ENCODE data around the gene SH2D4B. TPM values are rescaled to one million over a fixed set of nuclear protein-coding genes. Genes with fewer than 3 reads are reported as not detected.
A peak's percentile ranks its signal among the peaks of the same experiment; 100 is the strongest.
"Not testable (repeated sequence)": the region's sequence is repeated elsewhere in the genome, so short reads cannot be mapped to it uniquely, and the experiment has no call there.

Gene SH2D4B
- total RNA-seq, 1 donor from 2014 or later = 1.9 TPM

DNA sequence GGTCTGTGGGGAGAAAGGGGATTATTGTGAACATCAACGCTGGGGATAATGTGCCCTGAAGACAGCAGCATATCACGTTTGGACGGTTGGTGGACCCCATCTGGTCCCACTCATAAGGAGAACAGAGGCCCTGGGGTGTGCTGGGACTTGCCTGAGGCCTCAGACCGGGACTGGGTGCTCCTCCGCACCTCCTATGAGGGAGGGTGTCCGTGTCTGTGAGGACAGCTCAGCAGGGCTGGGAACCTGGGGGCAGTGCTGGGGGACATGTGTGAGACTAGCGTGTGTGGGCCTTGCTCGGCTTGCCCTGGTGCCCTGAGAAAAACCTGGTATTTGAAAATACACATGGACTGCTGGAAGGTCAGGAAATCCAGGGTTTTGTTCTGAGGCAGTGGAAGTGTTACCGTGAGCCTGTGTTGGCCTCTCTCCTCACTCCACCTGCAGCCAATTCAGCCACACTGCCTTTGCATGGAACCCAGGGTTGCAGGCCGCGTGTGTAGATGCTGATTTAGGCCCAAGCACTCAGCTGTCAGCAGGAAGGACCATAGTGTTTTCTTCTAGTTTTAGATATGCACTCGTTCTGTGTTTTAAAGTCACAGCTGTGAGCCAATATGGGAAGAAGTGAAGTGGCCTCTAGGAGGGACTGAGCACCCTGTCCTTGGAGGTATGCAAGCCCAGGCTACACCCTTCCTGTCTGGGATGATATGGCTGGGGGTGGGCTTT, 13.4 kb upstream of the SH2D4B start:
- no peak for DNase-seq (ENCODE audit: low spot score)

DNA sequence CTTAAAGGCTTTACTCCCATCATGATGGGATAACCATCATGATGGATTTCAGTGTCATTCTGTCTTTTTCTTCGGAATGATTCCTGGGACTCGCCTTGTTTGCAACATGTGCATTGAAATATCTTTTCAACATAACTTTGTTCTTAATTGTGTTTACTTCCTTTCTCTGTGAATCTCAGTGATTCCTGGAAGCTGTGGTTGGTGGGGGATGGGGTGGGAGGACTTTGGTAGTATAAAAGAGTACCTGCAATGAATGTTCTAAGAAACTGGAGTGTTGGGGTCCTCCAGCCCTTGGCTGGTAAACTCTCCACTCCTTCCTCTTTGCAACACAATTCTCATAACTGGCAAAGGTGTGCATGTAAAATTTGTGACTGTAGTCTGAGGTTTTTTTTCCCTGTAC, 11.5 kb upstream of the SH2D4B start:
- no peak for DNase-seq (ENCODE audit: low spot score)

DNA sequence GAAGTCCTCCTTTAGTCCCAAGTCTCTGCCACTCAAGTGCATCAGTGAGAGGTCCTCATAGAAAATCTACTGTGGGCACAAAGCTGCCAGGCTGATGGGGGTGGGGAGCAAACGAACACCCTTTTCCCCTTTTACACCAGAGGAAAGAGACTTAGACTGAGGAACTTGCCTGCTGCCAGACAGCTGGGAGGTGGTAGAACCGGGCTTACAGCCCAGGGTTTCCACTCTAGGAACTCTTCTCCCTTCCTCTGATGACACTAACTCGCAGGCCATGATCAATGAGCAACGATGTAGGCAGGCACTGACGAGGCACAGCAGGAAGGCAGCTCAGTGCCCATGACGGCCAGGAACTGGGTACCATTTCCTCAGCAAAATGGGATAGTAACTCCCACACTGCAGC, 11.0 kb upstream of the SH2D4B start:
- DNase-seq (ENCODE audit: low spot score) = no peak

DNA sequence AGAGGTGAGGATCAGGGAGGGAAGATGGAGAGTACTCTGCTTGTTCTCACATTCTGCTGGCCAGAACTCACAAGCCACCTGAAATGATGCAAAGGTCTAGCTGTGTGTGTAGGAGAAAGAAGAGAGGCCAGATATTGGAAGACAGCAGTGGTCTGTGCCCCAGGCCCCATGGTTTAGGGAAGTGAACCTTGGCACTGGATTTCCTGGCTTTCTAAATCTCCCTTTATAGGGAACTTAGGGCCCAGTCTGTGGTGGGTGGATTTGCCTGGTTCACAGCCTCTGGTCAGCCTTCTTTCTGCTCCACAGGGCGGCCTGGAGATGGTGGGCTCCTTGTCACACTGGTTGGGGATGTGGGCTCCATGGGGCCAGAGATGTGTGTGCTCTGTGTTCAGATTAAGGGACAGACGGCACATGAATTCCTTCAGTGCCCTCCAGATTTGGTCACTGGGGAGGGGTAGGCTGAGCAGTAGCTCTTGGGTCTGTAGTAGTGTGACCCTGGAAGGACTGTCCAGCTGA, 9.5 kb upstream of the SH2D4B start:
- no peak for DNase-seq (ENCODE audit: low spot score)

DNA sequence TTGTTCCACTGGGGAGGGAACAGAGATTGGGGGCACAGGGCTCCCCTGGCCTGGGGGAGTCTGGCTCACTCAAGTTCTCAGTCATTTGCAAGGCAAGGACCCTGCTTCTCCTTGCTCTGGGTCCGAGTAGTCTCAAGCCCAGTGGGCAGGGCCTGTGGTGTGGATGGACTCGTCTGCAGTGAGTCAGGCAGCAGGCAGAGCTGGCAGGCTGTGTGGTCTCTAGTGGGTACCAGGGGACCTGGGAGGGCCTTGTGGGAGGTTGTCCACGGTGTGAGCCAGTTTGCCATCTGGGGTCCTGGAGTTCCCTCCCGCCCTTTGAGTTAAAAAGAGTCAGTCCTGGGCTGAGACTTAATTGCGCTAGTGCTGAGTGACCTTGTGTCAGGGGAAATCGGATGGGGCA, 8.8 kb upstream of the SH2D4B start:
- no peak for DNase-seq (ENCODE audit: low spot score)

DNA sequence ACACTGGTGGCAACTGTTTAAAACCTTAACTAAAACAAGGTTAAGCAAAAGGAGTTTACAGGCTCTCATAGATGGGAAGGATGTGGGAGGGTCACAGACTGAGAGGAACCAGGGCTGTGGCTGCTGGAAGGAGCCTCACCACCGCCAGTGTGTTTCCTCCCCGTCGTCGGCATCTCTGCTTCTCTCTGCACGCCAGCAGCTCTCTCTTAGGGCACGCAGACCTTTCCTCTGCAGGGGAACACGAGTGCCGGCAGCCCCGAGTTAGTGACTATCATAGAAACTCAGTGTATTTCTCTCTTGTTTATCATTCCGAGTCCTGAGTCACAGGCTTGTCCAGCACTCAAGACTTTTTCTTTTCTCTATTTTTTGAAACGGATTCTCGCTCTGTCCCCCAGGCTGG, 8.1 kb upstream of the SH2D4B start:
- no peak for DNase-seq (ENCODE audit: low spot score)

DNA sequence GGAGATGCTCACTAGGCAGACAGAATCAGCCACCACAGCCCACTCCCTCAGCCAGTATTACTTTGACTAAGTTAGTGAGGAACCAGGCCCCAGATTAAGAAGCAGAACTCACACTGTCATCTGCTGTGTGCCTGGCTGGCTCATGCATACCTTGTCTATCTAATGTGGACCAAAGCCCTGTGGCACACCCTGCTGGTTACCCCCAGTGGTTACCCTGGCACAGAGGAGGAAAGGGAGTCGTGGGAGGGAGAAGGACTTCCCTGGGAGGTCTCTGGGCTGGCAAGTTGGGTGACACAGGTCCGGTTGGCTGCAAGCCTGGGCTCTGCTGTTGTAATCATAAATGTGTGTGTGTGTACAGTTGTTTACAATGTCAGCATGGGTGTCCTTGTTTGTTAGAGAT, 7.5 kb upstream of the SH2D4B start:
- no peak for DNase-seq (ENCODE audit: low spot score)

DNA sequence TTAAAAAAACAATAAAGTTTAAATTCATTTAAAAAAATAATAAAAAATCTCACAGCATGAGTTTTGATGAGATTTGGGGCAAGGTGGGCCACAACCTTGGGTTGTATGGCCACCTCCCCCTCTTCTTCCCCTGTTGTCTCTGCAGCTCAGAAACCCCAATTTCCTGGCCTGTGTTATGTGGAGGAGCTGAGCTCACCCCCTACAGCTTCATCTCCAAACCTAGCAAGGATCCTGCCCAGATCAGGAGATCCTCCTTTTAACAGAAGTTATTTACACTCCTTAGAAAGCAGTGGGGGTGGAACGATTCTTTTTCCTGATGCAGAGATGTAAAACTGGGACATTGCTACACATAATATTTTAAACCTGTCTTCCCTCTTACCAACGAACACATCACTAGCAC, 6.9 kb upstream of the SH2D4B start:
- no peak for DNase-seq (ENCODE audit: low spot score)

DNA sequence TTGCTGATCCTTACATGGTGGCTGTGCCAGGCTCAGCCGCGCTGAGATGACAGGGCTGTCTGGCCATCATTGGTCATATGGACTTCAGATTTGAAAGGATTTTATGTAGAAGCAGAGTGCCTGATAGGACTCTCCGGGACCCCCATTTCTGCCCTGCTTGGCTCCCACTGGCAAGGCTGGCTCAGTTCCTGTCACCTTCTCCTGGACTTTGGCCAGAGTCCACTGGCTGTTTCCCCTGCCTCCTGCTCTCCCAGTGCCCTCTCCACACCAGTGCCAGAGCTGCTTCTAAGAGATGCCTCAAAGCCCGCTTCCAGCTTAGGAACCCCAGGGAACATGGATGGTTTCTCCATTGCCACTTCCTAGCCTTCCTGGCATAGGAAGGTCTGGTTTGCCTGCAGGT, 5.1 kb upstream of the SH2D4B start:
- no peak for DNase-seq (ENCODE audit: low spot score)

DNA sequence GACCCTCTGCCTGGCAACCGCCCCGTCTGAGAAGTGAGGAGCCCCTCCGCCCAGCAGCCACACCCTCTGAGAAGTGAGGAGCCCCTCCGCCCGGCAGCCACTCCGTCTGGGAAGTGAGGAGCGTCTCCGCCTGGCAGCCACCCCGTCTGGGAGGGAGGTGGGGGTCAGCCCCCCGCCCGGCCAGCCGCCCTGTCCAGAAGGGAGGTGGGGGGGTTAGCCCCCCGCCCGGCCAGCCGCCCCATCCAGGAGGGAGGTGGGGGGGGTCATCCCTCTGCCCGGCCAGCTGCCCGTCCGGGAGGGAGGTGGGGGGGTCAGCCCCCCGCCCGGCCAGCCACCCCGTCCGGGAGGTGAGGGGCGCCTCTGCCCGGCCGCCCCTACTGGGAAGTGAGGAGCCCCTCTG, 3.6 kb upstream of the SH2D4B start:
- not testable (repeated sequence) for DNase-seq (ENCODE audit: low spot score)

DNA sequence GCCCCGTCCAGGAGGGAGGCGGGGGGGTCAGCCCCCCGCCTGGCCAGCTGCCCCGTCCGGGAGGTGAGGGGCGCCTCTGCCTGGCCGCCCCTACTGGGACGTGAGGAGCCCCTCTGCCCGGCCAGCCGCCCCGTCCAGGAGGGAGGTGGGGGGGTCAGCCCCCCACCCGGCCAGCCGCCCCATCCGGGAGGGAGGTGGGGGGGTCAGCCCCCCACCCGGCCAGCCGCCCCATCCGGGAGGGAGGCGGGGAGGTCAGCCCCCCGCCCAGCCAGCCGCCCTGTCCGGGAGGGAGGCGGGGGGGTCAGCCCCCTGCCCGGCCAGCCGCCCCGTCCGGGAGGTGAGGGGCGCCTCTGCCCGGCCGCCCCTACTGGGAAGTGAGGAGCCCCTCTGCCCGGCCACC, 3.1 kb upstream of the SH2D4B start:
- DNase-seq (ENCODE audit: low spot score) = not testable (repeated sequence)

DNA sequence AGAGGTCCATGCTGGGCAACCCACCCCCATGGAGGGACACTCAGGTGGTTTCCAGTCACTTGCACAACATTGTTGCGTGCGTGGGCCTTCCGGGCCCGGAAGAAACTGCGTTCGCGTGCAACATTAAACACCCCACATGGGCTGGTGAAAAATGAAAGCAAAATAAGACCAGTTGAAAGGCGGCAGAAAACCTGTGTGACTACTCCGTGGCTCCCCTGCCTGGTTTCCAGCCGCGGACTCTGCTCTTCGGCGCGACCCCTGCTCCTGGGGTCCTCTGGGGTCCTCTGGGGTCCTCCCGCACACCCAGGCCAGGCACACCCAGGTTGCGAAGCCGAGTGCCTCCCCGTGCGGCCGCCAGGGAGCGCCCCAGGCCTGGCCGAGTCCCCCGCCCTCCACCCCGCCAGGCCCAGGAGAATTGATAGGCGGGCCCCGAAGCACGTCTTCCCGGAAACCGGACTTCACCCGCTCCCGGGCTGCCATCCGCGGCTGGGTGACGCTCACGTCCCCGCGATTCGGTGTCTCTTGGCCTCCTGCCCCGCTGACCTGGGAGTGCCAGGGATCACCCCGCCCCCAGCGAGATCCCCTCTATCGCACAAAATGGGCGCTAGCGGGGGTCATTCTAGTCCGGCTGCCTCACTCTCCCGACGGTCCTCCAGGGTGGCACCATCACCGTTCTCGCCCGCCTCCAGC, 1.9 kb upstream of the SH2D4B start:
- DNase-seq (ENCODE audit: low spot score) = peak; percentile 72

DNA sequence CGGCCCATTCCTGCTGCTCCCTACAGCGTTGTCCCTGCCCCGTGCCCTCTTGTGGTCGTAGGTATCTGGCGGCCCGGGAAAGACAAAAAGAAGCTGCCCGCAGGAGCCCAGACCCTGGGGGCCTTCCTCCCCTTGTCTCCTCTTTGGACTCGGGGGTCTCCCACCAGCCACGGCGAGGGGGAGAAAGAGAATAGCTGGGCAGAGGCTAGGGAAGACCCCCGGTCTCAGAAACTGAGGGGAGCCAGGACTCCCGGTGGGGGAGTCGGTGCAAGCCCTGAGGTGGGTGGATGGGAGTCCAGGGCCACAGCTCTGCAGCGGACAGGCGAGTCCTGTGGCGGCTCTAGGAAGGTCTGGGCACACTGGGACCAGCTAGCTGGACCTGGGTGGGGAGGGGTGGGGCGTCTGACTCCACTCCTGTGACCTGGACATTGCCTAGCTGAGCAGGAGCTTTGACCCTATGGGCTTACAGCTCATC, 1.3 kb upstream of the SH2D4B start:
- DNase-seq (ENCODE audit: low spot score) = no peak

DNA sequence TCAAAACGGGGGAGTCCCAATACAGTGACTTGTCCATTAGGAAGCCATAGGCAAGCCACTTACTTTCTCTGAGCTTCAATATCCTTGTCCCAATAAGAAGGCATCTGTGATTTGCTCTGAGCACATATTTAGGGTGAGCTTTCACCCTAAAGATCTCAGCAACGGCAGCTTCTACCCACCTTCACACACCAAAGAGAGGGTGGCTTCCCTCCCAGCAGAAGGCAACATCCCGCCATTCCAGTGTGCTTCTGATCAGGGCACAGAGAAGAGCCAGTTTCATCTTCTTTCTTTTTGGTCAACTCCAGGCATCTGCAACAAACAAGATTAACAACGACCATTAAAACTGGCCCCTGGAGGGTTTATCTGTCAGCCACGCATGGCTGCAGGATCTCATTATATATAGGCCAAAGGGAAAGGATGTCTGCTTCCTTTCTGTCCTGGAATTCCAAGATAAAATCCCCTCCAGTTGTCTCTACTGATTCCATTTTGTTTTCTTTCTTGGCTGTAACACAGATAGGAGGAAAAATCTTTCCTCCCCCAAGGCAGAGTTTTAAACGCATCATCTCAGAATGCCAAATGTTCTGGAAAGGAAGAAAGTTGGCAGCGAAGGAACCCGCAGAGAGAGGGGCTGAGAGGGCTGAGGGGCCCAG, 491 bp upstream of the SH2D4B start:
- peak; percentile 64 for DNase-seq (ENCODE audit: low spot score)

DNA sequence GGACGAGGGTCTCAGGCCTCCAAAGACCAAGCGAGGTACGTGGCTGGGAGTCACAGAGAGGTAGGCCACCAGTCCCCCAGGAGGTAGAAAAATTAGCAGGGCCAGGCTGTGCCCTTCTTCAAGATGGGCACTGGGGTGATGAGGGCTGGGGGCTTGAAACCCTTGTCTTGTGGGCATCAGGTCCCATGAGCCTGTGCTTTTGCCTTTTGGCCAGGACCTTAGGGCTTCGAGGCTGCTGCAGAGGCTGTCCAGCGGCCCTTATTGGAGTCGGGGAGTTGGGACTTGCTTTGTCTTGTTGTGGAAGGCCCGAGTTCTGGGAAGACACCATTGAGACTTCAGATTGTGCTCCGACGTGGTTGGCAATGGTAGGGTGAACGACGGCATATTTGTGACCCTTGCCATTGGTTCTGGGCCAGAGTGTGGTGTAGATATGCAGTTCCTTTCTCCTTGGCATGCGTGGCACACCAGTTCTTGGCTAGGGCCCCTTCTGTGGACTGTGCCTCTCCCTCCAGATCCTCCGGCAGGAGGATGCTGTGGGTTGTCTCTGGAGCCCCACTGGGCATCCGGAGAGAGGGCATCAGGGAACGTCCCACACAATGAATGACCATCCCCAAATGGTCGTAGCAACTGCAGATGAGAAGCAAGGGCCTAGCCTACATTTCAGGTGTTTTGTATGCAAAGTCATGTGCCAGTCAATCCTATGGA, 931 bp downstream of the SH2D4B start:
- no peak for DNase-seq (ENCODE audit: low spot score)

DNA sequence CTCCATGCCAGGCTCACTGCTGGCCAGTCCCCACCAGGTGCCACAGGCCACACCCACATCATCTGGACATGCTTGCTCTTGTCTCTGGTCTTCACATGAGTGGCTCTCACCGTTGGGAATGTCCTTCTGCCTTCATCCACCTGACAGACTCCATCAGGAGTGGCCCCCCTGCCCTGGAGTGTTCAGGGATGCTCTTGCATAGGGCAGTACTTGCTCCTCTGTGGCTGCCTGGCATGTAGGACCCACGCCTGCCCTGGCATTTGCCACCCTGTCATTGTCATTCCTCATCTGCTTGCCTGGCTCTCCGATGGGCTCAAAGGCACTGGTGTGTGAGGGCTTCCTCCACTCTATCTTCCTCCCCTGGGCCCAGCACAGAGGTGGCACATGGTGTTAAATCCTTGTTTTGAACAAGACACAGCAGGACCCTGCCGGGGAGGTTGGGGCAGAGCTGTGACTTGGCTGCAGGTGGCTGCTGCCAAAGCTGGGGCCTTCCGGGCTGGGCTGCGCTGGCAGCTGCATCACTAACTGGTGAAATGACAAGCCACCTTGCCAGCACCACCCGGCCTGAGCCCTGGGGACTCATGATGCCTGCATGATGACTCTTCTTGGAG, 1.8 kb downstream of the SH2D4B start:
- no peak for DNase-seq (ENCODE audit: low spot score)

DNA sequence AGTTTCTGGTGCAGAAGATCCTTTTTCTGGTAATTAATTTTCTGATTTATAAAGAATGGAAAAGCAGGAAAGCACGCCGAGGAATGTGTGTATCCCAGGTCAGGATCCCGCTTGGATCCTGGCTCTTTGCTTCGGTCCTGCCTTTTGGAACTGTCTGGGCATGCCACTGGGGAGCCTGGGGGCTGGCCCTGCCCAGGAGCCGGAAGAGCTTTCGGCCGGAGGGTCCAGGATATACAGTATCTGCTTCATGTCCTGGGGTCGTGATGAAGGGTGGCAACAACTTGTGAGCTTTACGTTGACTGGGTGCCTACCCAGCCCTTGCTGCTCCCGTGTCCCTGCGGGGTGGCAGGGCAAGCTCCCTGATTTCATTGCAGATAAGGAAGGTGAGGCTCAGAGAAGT, 2.4 kb downstream of the SH2D4B start:
- no peak for DNase-seq (ENCODE audit: low spot score)

DNA sequence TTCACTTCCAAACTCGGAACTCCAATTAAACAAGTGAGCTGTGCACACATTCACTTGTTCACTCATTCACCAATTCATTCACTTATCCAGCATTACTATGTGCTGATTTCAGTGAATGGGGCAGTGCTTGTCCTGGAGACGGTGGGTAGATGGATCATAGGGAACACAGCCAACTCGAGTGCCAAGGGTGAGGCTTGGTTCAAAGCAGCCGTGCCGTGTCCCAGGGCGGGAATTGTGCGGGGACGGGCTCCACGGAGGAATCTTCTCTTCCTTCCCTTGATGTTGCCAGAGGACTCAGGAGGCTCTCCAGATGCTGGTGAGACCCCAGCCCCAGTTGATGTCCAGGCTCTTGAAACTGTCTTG, 2.9 kb downstream of the SH2D4B start:
- DNase-seq (ENCODE audit: low spot score) = no peak

DNA sequence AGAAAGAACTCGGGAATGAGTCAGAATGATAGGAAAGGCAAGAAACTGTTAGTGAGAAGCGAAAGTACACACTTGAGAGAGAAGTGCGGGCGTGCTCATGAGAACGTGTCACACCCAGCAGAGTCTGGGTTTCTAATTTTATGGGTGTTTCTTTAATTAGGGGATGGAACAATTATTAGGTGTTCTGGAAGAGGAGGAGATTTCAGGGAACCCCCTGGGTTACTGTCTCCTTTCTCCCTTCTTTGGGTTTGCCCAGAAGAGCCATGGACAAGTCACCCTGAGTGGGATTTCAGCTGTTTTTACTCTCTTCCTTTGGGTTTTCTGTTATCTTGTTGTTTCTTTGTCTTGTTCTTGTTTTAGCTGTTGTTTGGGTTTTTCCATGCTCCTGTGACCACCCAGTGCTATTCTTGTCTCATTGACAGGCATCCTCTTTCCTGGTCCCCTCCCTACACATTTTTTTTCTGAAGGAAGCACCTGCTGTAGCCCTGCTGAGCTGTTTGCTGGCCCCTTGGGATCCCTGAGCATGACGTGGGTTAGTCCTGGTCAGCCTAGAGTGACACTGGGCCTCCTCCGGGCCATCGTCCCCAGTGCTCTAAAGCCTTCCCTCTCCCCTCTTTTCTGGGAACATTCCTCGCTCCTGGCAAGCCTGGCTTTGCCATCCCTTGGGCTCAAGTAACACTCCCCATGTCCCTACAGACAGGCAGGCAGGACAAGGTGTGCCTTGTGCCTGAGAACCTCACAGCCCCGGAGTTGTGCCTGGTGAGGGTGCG, 3.5 kb downstream of the SH2D4B start:
- no peak for DNase-seq (ENCODE audit: low spot score)

DNA sequence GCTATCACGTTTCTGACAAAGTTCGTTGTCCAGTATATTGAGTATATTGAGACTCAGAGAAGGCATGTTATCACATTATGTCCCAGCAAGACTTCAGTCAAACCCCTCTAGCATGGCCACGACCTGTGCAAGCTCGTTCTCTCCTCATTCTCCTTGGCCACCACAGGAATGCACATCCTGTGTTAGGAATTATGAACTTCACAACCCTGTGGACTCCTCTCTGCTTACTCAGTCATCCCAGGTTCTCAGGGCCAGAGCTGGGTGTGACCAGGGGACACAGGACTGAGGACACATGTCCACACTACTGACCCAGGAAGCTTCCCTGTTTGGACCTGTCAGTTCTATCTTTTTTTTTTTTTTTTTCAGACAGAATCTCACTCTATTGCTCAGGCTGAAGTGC, 4.4 kb downstream of the SH2D4B start:
- no peak for DNase-seq (ENCODE audit: low spot score)

All from umbilical cord (tissue), 2 donors.